DMS153 (cell line): ENCODE results near the gene TBL3.

ENCODE experiments used
- DNase-seq: peaks from one replicate; lab custom pipeline; 2025; lab: John Stamatoyannopoulos, UW

Gene TBL3

GRCh38 chr16:1982991-1983543, 11.2 kb downstream of the TBL3 start:
- no peak for DNase-seq

GRCh38 chr16:1983544-1984346, 11.9 kb downstream of the TBL3 start, which contains the start of gene GFER:
TSS of gene GFER (plus strand) at chr16:1984193. CDS start at chr16:1984219, 26 bp downstream.
- DNase-seq, result peak; percentile 82

GRCh38 chr16:1984347-1985225, 12.7 kb downstream of the TBL3 start:
- DNase-seq, result no peak

- no peak for DNase-seq
These were observed 13.8 kb downstream of the TBL3 start for GRCh38 chr16:1985466-1986150.

- no peak for DNase-seq
These were observed 15.3 kb downstream of the TBL3 start for GRCh38 chr16:1987198-1987597.

GRCh38 chr16:1989209-1990100, 17.6 kb downstream of the TBL3 start, which contains the start of gene SYNGR3:
TSS of gene SYNGR3 (plus strand) at chr16:1989970. CDS start at chr16:1990103, 133 bp downstream.
- DNase-seq, result no peak

- no peak for DNase-seq
These were observed 18.2 kb downstream of the TBL3 start for GRCh38 chr16:1990101-1990350.

- no peak for DNase-seq
These were observed 18.7 kb downstream of the TBL3 start for GRCh38 chr16:1990351-1991134.

GRCh38 chr16:1991135-1991551, 19.3 kb downstream of the TBL3 start:
- DNase-seq, result no peak

- DNase-seq, result no peak
These were observed 19.7 kb downstream of the TBL3 start for GRCh38 chr16:1991588-1991947.

GRCh38 chr16:1991948-1992703, 20.3 kb downstream of the TBL3 start:
- DNase-seq, result no peak

- no peak for DNase-seq
These were observed 21.0 kb downstream of the TBL3 start for GRCh38 chr16:1992704-1993317.

- no peak for DNase-seq
These were observed 21.9 kb downstream of the TBL3 start for GRCh38 chr16:1993731-1994131.

- DNase-seq, result no peak
These were observed 25.9 kb downstream of the TBL3 start for GRCh38 chr16:1997494-1998359.

- DNase-seq, result no peak
These were observed 26.5 kb downstream of the TBL3 start for GRCh38 chr16:1998360-1998835.

GRCh38 chr16:1998852-1999801, 27.3 kb downstream of the TBL3 start:
- no peak for DNase-seq
